Hematopoietic multipotent progenitor cell treated with erythropoietin and hydrocortisone succinate and interleukin-3 and kit ligand, for 17 days (in vitro differentiated cells): ENCODE results near the gene TMEM150C.
"Not testable (repeated sequence)": the region's sequence is repeated elsewhere in the genome, so short reads cannot be mapped to it uniquely, and the experiment has no call there.

ENCODE experiments used
- DNase-seq: peaks from one replicate; pipeline ENCODE4 v3.0.0-alpha.2; 2015; ENCODE audit warnings: low spot score

The TMEM150C gene

DNA sequence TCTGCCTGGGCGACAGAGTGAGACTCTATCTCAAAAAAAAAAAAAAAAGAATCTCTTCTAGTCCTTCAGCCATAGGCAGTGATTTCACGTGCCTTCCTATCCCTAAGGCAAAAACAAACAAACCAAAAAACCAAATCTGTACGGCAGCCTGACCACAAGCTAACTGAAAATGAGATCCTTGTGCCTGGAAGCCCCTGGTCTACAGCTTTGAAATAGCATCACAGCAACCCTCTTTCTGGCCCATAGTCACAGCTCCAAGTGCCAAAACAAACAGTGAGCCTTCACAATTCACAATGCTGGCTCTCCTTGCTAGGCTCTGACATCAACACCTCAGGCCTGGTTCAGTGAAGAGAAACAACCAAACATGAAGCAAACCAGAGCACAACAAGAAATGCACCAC, 46.1 kb downstream of the TMEM150C start:
- no peak for DNase-seq

DNA sequence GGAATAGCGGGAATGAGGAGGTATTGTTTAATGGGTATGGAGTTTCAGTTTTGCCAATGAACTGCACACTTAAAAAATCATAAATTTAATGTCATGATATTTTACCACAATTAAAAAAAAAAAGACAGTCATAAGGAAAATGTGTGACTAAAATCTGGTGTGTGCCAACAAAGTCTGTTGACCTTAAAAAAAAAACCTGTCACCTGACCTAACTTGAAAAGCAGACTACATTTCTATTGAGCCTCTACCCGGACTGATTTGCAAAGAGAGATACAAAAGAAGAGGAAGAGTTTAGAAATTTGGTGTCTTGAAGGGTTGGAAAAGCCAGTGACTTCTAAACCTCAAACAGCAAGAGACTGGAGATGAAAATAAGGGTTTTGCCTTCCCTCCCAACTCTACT, 48.4 kb downstream of the TMEM150C start:
- DNase-seq = no peak

DNA sequence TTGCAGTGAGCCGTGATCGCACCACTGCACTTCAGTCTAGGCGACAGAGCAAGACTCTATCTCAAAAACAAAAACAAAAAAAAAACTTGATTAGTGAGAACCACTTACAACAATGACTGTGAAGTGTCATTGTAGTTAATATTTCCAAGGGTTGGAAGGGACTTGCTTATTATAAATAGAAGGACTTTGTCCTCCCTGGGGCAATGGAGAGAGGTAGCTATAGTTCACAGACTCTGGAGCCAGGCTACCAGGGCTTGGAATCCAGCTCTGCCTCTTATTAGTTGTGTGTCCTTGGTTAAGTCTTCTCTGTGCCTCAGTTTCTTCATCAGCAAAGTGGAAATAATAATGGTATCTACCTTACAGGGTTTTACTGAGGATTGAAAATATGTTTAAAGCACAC, 51.6 kb downstream of the TMEM150C start:
- DNase-seq = no peak

DNA sequence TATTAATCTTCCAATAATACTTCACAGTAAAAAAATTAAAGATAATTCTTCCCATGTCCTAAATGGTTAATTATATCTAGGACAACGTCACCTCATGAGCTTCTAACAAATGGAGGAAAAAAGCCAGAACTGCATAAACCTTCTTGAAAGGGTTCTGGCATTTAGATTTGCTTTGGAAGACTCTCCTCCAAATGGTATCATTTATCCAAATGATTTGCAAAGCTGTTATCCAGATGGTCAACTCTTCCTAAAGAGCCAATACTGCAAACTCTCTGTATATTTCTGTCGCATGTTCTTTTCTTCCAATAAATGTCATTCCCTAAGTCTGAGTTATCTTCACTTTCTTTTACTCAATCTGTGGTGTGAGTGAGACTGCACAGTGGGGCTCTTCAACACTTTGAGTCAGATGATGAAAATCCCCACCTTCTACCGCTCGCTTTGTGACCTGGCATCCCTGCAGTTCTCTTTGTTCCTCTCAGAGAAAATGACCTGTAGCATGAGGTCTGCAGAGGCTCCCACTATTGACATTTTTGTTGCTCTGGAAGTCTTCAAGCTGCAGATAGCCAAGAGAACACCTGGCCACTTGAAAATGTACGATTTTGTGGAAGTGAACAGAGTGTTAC, 52.9 kb downstream of the TMEM150C start:
- no peak for DNase-seq

DNA sequence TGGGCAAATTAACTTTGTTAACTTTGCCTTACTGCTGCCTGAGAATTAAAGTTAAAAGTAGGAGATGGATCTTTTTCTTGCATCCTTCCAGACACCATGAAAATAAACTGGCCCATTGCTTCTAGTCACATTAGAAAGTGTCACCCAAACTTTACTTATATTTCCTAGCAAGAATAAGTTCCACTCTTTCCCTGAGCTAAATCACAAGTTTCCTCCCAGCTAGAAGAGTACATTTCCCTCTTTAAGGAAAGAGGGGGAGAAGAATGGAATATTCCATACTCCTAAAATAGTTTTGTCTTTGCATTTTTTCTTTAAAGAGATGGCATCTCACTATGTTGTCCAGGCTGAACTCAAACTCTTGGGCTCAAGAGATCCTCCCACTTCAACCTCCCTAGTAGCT, 53.8 kb downstream of the TMEM150C start:
- no peak for DNase-seq

DNA sequence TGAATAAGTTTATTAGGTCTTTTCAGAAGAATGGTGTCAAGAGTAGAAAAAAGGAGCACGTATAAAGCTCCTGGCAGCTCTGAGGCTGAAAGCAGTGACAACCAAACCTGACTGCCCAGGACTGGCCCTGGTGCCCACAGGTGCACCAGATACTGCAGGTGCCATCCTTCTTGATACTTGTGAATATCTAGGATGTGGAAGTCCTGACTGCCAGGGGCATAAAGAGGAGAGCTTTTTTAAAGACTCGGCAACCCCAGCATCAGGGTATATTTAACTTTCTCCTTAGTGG, 60.7 kb downstream of the TMEM150C start:
- DNase-seq = no peak

DNA sequence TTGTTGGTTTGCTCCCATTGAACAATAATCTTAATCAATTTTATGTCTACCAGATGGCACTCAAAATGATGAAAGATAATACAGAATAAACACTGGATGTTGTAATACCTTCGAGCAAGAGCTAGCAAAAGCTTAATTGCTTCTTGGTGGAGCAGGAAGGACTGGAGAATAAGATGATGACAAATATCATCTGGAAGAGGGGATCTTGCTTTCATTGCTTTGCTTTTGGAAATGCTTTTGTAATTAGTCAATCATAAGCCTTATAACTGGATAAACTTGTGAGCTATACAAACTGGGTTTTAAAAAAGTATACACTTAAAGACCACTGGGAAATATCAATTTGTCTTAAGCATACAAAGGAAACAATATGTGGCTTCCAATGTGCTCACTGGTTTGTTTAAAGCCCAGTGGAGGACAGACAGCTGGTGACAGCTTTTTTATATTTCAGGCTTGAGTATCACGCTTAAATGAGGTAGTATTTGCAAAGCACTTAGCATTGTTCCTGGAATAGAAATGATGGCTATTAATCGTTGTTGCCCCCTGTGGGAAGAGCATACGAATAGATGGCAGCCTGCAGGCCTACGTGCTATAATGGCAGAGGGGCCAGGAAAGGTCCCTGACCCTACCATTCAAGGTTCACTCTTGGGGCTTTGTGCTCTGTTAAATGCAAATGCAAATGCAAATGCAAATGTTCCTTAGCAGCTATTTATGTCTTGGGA, 61.2 kb downstream of the TMEM150C start:
- DNase-seq = no peak

DNA sequence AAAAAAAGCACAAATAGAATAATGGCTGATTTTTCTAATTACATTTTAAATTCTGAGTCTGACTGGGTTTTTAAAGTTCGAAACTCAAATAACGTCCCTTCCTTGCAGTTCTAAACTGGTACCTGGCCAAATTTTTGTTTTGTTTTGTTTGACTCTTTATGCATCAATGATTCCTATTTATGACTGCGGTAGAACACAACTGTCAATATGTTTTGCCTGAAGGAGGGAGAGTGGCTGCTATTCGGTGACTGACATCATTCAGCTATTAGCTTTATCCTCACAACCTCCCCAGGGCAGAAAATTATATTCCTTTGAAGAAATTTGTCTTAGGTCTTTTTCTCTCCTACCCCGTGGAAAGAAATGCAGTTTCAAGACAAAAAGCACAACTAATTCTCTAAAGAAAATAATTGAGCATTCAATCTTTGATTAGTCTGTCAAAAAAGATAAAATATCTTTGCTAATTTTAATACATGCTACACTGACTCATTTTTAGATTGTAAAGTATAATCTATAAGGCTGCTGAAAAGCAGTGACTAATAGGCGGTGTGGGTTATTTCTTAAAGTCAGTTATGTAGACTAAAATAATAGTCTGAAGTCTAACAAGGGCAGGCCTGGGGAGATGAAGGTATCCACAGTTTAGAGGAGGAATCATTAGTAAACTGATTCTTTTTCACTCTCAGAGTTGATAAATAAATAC, 61.9 kb downstream of the TMEM150C start:
- DNase-seq = no peak

DNA sequence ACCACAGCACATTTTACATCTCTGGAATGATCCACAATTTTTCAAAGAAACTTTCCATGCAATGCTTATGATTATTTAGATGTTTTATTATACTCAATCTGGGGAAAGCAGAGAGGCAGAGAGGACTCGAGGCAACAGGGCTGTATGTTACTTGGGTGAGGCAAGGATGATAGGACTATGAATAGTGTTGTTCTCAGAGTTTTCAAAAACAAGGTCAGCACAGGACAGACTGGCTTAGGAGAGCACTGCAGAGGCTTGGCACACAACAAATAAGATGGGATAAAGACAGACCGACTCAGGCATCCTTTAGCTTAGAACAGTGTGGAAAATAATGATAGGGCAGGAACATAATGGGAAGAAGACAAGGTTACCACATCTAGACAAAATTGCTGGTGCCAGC, 65.4 kb downstream of the TMEM150C start:
- DNase-seq = no peak

DNA sequence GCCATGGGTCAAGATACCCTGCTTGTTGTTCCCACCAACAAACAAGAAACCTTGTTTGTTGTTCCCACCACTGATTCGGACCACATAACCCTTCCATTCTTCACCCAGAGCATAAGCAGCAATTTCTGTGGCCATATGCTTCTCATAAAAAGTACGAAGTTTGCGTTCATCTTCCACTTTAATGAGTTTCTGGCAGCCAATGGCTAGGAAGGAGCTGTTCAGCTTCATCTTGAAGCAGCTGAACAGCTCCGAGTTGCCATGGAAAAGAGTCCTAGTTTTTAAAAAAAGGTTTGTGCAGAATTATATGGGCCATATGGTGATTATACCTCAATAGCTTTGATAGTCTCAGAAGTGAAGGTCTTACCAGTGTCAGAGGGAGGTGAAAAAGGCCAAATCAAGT, 66.1 kb downstream of the TMEM150C start:
- no peak for DNase-seq

DNA sequence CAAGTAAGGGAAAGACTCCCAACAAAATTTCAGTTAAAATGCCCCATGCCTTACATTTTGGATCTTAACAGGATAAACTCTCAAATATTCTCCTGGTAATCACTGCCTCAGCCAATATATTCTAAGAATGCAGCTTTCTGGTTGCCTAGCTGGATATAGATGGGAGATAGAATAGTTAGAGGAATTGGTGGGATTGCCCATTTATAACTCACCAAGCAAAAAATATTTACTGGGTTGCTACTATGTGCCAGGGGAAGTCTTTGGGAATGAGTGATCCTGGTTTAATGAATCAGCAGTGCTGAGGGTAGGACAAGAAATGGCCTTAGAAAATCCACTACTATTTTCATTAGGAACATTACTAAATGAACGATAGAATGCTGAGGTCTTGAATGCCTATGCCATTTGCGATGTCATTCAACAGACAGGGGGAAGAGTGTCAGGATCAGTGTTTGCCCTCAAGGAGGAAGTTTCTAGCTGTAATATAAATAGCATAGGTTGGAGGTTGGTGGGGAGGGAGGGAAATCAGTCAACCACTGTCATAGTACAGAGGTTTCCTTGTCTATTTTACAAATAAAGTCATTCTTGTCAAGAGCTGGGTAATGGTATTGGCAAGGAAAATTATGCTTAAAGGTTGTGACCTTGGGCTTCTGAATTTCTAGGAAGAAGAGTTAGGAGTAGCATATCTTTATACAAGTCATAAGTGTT, 67.9 kb downstream of the TMEM150C start:
- no peak for DNase-seq

DNA sequence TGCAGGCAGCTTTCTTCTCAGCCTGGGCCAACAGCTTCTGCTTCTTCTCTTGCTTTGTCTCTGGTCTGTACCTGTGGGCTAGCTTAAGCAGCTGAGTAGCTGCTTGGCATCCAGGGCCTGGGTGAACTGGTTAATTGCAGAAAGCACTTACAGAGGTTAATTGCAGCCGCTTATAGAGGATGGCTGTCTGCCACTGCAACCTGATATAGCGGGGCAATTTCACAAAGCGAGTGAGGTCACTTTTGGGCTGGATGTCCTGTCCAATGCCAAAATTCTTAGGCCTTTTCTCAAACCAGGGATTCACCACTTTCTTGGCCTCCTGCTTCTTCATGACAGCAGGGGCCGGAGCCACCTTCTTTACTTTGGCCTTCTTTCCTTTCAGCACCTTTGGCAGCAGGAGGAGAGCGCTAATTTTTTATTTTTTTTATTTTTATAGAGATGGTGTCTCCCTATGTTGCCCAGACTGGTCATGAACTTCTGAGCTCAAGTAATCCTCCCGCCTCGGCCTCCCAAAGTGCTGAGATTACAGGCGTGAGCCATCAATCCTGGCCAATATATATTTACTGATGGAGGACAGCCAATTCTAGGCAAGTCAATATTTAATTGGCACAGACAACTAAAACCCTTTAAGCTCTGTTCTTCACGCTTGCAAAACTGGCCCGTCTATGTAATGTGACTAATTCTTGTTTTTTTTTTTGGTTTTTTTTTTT, 70.4 kb downstream of the TMEM150C start:
- no peak for DNase-seq

DNA sequence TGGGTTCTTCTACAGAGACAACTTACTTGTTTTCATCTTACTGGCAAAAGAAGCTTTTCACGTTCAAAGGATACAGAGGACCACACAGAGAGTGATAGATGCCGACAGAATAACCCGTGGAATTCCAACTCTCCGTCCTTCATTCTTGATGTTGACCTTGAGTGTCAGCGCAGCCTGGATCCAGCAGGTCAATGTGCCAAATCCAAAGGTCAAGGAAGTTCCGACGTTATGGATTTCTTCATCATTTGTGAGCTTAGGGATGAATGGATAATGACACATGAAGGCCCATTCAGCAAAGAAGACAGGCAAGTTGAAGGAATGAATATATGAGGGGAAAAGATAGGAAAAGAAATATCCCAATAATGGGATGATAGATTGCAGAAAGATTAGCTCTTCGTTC, 71.8 kb downstream of the TMEM150C start:
- no peak for DNase-seq

DNA sequence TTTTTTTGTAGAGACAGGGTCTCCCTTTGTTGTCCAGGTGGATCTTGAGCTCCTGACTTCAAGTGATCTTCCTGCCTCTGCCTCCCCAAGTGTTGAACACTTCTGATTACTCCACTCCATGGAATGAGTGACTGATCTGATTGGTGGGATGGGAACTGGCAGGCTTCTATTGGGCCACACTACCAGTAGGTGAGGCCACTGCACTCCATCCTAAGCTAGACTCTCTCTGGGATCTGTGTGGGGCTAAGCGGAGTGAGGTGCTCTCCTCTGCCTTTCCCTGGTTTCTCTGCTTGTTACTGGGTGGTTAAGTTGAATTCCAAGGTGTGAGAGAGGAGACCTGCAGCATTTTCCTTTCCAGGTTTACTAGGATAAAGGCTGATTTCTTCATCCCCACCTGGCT, 72.7 kb downstream of the TMEM150C start:
- DNase-seq = no peak

DNA sequence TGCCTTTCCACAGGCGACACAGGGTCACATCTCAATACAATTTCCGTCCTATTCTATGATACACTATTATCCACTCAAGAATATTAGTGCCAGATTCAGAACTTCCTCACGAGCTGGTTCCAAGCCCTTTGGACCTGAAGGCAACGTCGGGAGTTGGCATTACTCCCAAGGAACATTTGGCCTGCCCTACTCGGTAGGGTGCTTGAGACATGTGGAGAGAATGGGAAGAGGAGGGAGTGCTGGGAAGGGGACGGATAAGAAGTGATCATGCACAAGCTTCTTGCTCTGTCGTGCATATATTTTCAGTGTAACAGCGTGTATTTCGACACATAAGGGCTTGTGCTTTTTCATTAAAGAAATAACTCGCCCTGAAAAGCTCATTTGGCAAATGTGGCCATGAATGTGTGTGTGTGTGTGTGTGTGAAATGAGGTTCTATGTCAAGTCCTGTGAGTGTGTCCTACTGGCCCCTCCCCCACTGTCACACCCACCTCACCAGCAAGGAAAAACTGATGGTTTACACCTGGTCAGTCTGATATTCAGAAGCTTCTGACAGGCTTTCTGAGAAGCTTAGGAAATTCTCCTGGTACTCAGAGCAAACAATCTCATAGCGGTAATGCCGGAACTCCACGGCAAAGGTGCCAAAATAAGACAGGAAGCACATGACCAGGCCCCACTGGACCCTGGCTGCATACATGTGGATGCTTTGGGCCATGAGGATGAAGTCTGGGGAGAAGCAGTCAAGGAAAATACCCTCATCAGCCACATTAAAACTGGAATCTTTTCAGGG, 76.6 kb downstream of the TMEM150C start:
- no peak for DNase-seq

DNA sequence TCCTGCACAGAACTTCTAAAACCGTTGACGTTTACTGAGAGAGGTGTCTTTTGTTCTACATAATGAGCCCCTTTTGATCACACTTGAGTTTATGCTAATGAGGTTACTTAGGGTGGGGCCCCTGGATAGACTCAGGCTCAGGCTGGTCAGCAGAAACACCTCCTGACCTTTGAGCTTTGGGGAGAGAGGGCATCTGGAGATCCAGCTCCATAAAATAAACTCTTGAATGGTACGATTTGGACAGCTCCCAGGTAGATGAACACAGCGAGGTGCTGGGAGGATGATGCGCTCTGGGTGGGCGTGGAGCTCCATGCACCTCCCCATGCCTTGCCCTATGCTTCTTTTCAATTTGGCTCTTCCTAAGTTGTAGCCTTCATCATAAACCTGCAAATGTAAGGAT, 79.4 kb downstream of the TMEM150C start:
- DNase-seq = no peak

DNA sequence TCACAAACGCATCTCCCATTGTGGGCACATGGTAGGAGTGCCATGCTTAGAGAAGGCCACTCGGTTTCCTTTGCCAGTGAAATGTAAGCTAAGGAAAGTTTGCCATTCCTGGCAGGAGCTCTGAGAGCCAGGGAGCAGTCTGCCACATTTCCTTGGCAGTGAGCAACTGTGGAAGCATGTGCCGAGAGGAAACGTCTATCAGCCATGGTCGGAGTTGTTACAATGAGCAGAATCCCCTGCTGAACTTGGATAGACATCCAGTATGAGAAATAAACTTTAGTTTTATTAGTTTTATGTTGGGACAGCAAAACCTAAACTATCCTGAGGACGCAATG, 80.3 kb downstream of the TMEM150C start:
- DNase-seq = no peak

DNA sequence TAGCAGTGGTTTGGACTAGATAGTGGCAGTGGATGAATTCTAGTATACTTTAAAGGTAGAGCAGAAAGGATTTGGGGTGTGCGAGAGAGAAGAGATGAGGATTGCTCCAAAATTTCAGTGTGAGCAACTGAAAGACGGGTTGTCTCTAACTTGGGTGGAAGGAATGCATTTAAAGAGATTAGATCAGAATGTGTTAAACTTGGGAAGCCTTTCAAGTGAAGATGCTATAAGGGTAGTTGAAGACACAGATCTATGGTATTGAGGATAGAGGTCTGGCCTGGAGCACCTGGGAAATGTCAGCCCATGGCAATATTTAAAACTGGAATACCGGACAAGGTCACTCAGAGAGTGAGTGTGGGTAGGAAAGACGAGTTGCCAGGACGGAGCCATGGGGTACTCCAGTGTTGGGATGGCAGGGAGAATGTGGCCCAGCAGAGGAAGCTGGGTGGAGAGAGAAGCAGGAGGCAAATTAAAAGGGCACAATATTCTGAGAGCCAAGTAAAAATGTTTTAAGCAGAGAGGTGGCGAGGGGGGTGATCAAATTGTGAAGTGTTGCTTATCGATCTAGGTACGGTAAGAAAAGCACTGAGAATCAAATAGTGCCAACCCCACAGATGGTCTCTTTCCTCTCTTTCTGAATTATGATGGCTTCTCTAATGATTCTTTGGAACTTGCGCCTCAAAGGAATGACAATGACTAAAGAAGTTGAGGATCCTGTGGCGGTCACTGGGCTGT, 80.8 kb downstream of the TMEM150C start:
- DNase-seq = no peak

DNA sequence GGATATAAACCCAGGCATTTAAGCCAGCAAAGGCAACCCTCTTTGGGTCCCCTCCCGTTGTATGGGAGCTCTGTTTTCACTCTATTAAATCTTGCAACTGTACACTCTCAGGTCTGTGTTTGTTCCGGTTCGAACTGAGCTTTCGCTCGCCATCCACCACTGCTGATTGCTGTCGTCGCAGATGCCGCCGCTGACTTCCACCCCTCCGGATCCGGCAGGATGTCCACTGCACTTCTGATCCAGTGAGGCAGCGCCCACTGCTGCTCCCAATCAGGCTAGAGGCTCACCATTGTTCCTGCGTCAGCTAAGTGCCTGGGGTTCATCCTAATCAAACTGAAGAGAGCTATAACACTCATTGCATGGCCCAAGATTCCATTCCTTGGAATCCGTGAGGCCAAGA, 82.2 kb downstream of the TMEM150C start:
- no peak for DNase-seq

DNA sequence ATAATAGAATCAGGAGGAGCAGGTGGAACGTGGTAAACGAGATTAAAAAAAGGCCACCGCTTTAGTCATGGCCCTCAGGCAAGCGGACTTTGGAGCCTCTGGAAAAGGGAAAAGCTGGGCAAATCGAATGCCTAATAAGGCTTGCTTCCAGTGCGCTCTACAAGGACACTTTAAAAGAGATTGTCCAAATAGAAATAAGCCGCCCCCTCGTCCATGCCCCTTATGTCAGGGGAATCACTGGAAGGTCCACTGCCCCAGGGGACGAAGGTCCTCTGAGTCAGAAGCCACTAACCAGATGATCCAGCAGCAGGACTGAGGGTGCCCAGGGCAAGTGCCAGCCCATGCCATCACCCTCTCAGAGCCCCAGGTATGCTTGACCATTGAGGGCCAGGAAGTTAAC, 84.3 kb downstream of the TMEM150C start:
- not testable (repeated sequence) for DNase-seq

DNA sequence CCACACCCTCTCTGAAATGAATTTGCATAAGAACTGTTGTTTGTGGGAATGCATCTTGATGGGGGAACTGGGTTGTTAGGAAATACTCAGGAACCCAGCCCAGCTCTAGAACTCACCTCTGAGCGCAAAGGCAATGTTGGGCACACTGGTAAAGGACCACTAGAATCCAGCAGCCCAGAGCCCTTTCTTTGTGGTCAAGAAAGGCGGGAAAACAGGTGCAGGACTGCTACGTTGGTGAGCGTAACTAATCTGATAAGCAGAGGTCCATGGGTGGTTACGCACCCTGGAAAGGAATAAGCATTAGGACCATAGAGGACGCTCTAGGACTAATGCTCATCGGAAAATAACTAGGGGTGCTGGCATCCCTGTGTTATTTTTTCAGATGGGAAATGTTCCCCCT, 85.9 kb downstream of the TMEM150C start:
- DNase-seq = not testable (repeated sequence)
